Keratinocyte (primary cell): ENCODE measurements around the gene CDK3. TPM values are rescaled to one million over a fixed set of nuclear protein-coding genes. Genes with fewer than 3 reads are reported as not detected.

ENCODE experiments used
- DNase-seq: peaks from one replicate; pipeline ENCODE4 v3.0.0-alpha.2; 2011; ENCODE audit warnings: low read depth, missing footprints, low spot score
- FAIRE-seq: peaks from 2 replicates; lab custom pipeline; 2011; peaks lifted over from hg19 to GRCh38; lab: Jason Lieb, UNC
- H2AFZ ChIP-seq: 2 replicates; pipeline ENCODE4 v1.6.0; 2012; ENCODE audit warnings: low read length, control low read depth, inconsistent platforms; ENCODE audit not compliant: control insufficient read depth
- H3K27ac ChIP-seq: 2 replicates; pipeline ENCODE4 v1.5.1; 2011; ENCODE audit warnings: low read length; ENCODE audit not compliant: control insufficient read depth, insufficient read depth
- H3K27me3 ChIP-seq: 3 replicates; pipeline ENCODE4 v1.6.0; 2011; ENCODE audit warnings: low read length; ENCODE audit not compliant: control insufficient read depth, insufficient read depth; ENCODE audit errors: extremely low read depth
- H3K36me3 ChIP-seq, 2 experiments: 2 replicates in 1 of 2; 3 replicates in 1 of 2; pipeline ENCODE4 v1.5.1; 2011; ENCODE audit warnings: low read length in 2 of 2, mild to moderate bottlenecking in 1 of 2; ENCODE audit not compliant: control insufficient read depth in 2 of 2, insufficient read depth in 2 of 2; ENCODE audit errors: extremely low read depth in 1 of 2
- H3K4me1 ChIP-seq: 3 replicates; pipeline ENCODE4 v1.5.1; 2011; ENCODE audit warnings: low read length; ENCODE audit not compliant: control insufficient read depth, insufficient read depth; ENCODE audit errors: extremely low read depth
- H3K4me2 ChIP-seq: 3 replicates; pipeline ENCODE4 v1.6.0; 2011; ENCODE audit warnings: low read depth, low read length; ENCODE audit not compliant: control insufficient read depth, insufficient read depth; ENCODE audit errors: extremely low read depth
- H3K4me3 ChIP-seq, 3 experiments: fragments of 200-600 bp in 1 of 3; sonication (generic) in 1 of 3; 2 replicates in 2 of 3; 3 replicates in 1 of 3; pipeline ENCODE4 v1.5.1; 2011 to 2016; ENCODE audit warnings: low read length in 3 of 3, mild to moderate bottlenecking in 3 of 3, control low read depth in 2 of 3, inconsistent platforms in 1 of 3, low read depth in 1 of 3, mixed read lengths in 1 of 3, mixed run types in 1 of 3, moderate library complexity in 1 of 3; ENCODE audit not compliant: control insufficient read depth in 2 of 3, insufficient read depth in 2 of 3; ENCODE audit errors: extremely low read depth in 1 of 3
- H3K79me2 ChIP-seq: 2 replicates; pipeline ENCODE4 v1.6.0; 2012; ENCODE audit warnings: low read length; ENCODE audit not compliant: control insufficient read depth, insufficient read depth
- H3K9ac ChIP-seq: 3 replicates; pipeline ENCODE4 v1.6.0; 2011; ENCODE audit warnings: low read length; ENCODE audit not compliant: control insufficient read depth, insufficient read depth; ENCODE audit errors: extremely low read depth
- H3K9me1 ChIP-seq: 3 replicates; pipeline ENCODE4 v1.6.0; 2011; ENCODE audit warnings: low read length; ENCODE audit not compliant: control insufficient read depth, insufficient read depth; ENCODE audit errors: extremely low read depth
- H3K9me3 ChIP-seq: 2 replicates; pipeline ENCODE4 v1.5.1; 2012; ENCODE audit warnings: low read depth, low read length; ENCODE audit not compliant: control insufficient read depth
- H4K20me1 ChIP-seq: 3 replicates; pipeline ENCODE4 v1.6.0; 2011; ENCODE audit warnings: low read length; ENCODE audit not compliant: control insufficient read depth, insufficient read depth; ENCODE audit errors: extremely low read depth
- CTCF ChIP-seq, 3 experiments: IDR thresholded peaks in 1 of 3; conservative IDR thresholded peaks in 1 of 3; optimal IDR thresholded peaks in 1 of 3; 2 replicates in 2 of 3; 3 replicates in 1 of 3; pipeline versions ENCODE3 to v1.5.1; 2011; ENCODE audit warnings: low read length in 3 of 3, mild to moderate bottlenecking in 3 of 3, moderate library complexity in 2 of 3, control low read depth in 1 of 3, inconsistent platforms in 1 of 3; ENCODE audit not compliant: insufficient read depth in 2 of 3; ENCODE audit errors: extremely low read depth in 1 of 3
- EZH2 ChIP-seq: IDR thresholded peaks from one replicate; pipeline ENCODE4 v1.6.1; 2012; ENCODE audit warnings: inconsistent platforms, mild to moderate bottlenecking, low read length, moderate library complexity
- dilution Hi-C: fragments of 300-500 bp; cut with MboI; formaldehyde crosslinking; loops from one replicate; pipeline ENCODE4 v1.7.0; 2020; ENCODE audit warnings: low sequenced_read_pairs; ENCODE audit not compliant: extremely low pct_ligation_motif_present
- polyA plus RNA-seq, 5 experiments: library from polyadenylated mRNA; depleted of rRNA in 3 of 5; stranded (reverse) in 3 of 5; stranded (forward) in 1 of 5; unstranded in 1 of 5; fragments of >200 nt; gene quantifications; 1 replicate in 1 of 5; 2 replicates in 3 of 5; 3 replicates in 1 of 5; pipeline versions ENCODE4 v1.2.1 to v1.2.3, GENCODE V29; 2011 to 2012; ENCODE audit warnings: missing spikeins in 2 of 5, low read depth in 1 of 5, low replicate concordance in 1 of 5

The CDK3 gene
- polyA plus RNA-seq, 1 donor (not counting 4 experiments of a cell fraction or from before 2014, with no cell fraction given), result 1.8 TPM

GRCh38 chr17:76032780-76033108, 32.1 kb downstream of the CDK3 start:
- H3K4me2 ChIP-seq, result no peak overlapping the region
- H3K9me1 ChIP-seq, result no peaks in the 10 kb centered on the region
- FAIRE-seq, result no peak
- H3K4me3 ChIP-seq, result no peak overlapping the region
- H3K79me2 ChIP-seq, result no peaks in the 10 kb centered on the region
- H3K27me3 ChIP-seq, result no peaks in the 10 kb centered on the region
- dilution Hi-C loops, result no loop called here
- no peak for TF ChIP-seq CTCF (optimal IDR thresholded peaks at IDR 0.05 in 1 of 3, IDR thresholded peaks at IDR 0.05 in 1 of 3, conservative IDR thresholded peaks at IDR 0.05 in 1 of 3; ENCODE audit: extremely low read depth in 1 of 3, insufficient read depth in 2 of 3, low read length in 3 of 3)
- no peak for TF ChIP-seq EZH2
- no peaks in the 10 kb centered on the region for H3K4me1 ChIP-seq
- H4K20me1 ChIP-seq, result no peaks in the 10 kb centered on the region
- no peaks in the 10 kb centered on the region for H3K9me3 ChIP-seq
- DNase-seq, result no peak
- H3K36me3 ChIP-seq, result peaks cover 0 to 2% of the 10 kb centered on the region in 2 experiments
- H3K9ac ChIP-seq, result no peak overlapping the region
- H3K27ac ChIP-seq, result no peak overlapping the region
- H2AFZ ChIP-seq, result no peak overlapping the region

- Histone ChIP-seq H3K9ac (no peak overlapping the region), H3K27me3 (no peaks in the 10 kb centered on the region), H3K36me3 (peaks cover 2% of the 10 kb centered on the region in 2 experiments), H3K4me3 (no peak overlapping the region), H3K79me2 (no peaks in the 10 kb centered on the region), H3K4me1 (no peaks in the 10 kb centered on the region), H3K27ac (no peak overlapping the region), H4K20me1 (no peaks in the 10 kb centered on the region), H2AFZ (no peak overlapping the region), H3K9me3 (no peaks in the 10 kb centered on the region), H3K9me1 (no peaks in the 10 kb centered on the region), H3K4me2 (no peak overlapping the region)
- dilution Hi-C loops, result no loop called here
- TF ChIP-seq CTCF (optimal IDR thresholded peaks at IDR 0.05 in 1 of 3, IDR thresholded peaks at IDR 0.05 in 1 of 3, conservative IDR thresholded peaks at IDR 0.05 in 1 of 3; ENCODE audit: extremely low read depth in 1 of 3, insufficient read depth in 2 of 3, low read length in 3 of 3) (no peak), EZH2 (no peak)
- no peak for DNase-seq
- no peak for FAIRE-seq
Observed at GRCh38 chr17:76033139-76033538, 32.5 kb downstream of the CDK3 start.
